HG03558 (cell line): Measurements from ENCODE around the gene ZNF217.
"Not testable (repeated sequence)": the region's sequence is repeated elsewhere in the genome, so short reads cannot be mapped to it uniquely, and the experiment has no call there.

Experiments
- ATAC-seq: cut with Tn5 transposase; IDR thresholded peaks from one replicate; pipeline ENCODE4 v1.9.1; 2021; ENCODE audit warnings: moderate number of reproducible peaks; ENCODE audit not compliant: unreplicated experiment; ENCODE audit errors: extremely low read depth

The ZNF217 gene

GRCh38 chr20:53570446-53571276 lies 23.0 kb downstream of the ZNF217 start:
- ATAC-seq: no peak

- no peak for ATAC-seq
These were observed 23.9 kb downstream of the ZNF217 start for GRCh38 chr20:53569606-53570307.

- no peak for ATAC-seq
These were observed 24.6 kb downstream of the ZNF217 start for GRCh38 chr20:53569005-53569404.

- ATAC-seq: no peak
These were observed 25.3 kb downstream of the ZNF217 start for GRCh38 chr20:53568351-53568750.

GRCh38 chr20:53567379-53567917 lies 26.2 kb downstream of the ZNF217 start:
- ATAC-seq: no peak

- not testable (repeated sequence) for ATAC-seq
These were observed 27.0 kb downstream of the ZNF217 start for GRCh38 chr20:53566623-53567022.

- no peak for ATAC-seq
These were observed 28.4 kb downstream of the ZNF217 start for GRCh38 chr20:53565254-53565653.

- not testable (repeated sequence) for ATAC-seq
These were observed 31.4 kb downstream of the ZNF217 start for GRCh38 chr20:53562104-53562764.

GRCh38 chr20:53561505-53561904 lies 32.1 kb downstream of the ZNF217 start:
- ATAC-seq: no peak

GRCh38 chr20:53559816-53560215 lies 33.8 kb downstream of the ZNF217 start:
- no peak for ATAC-seq

GRCh38 chr20:53557130-53557529 lies 36.5 kb downstream of the ZNF217 start:
- ATAC-seq: no peak

GRCh38 chr20:53556267-53556897 lies 37.3 kb downstream of the ZNF217 start:
- no peak for ATAC-seq

GRCh38 chr20:53555816-53556215 lies 37.8 kb downstream of the ZNF217 start:
- ATAC-seq: no peak

- no peak for ATAC-seq
These were observed 38.6 kb downstream of the ZNF217 start for GRCh38 chr20:53555081-53555480.

GRCh38 chr20:53552572-53552893 lies 41.1 kb downstream of the ZNF217 start:
- not testable (repeated sequence) for ATAC-seq

GRCh38 chr20:53551719-53552571 lies 41.7 kb downstream of the ZNF217 start:
- not testable (repeated sequence) for ATAC-seq

GRCh38 chr20:53550280-53551187 lies 43.1 kb downstream of the ZNF217 start:
- ATAC-seq: no peak

GRCh38 chr20:53547664-53548239 lies 45.9 kb downstream of the ZNF217 start:
- no peak for ATAC-seq
